Parathyroid adenoma (tissue), 2 donors: ENCODE results near the gene GDPD5.

Experiments
- H2AFZ ChIP-seq: fragments of 300-600 bp; sonication (generic); one replicate; pipeline ENCODE4 v1.7.0; 2017; ENCODE audit warnings: antibody characterized with exemption, mild to moderate bottlenecking
- H3K27ac ChIP-seq: fragments of 300-600 bp; sonication (generic); one replicate; pipeline ENCODE4 v1.7.0; 2017
- H3K27me3 ChIP-seq: fragments of 300-600 bp; sonication (generic); one replicate; pipeline ENCODE4 v1.7.0; 2017; ENCODE audit warnings: low read length; ENCODE audit not compliant: control insufficient read depth, insufficient read depth
- H3K36me3 ChIP-seq: fragments of 300-600 bp; sonication (generic); one replicate; pipeline ENCODE4 v1.7.0; 2017; ENCODE audit warnings: low read length; ENCODE audit not compliant: control insufficient read depth, insufficient read depth
- H3K4me1 ChIP-seq: fragments of 300-600 bp; sonication (generic); one replicate; pipeline ENCODE4 v1.7.0; 2017; ENCODE audit warnings: control low read depth
- H3K4me2 ChIP-seq: fragments of 300-600 bp; sonication (generic); one replicate; pipeline ENCODE4 v1.7.0; 2017; ENCODE audit warnings: low read length
- H3K4me3 ChIP-seq: fragments of 300-600 bp; sonication (generic); one replicate; pipeline ENCODE4 v1.7.0; 2017; ENCODE audit warnings: low read depth, low read length
- H3K79me2 ChIP-seq: fragments of 300-600 bp; sonication (generic); one replicate; pipeline ENCODE4 v1.7.0; 2017; ENCODE audit warnings: control low read depth
- H3K9ac ChIP-seq: fragments of 300-600 bp; sonication (generic); one replicate; pipeline ENCODE4 v1.7.0; 2017; ENCODE audit warnings: mild to moderate bottlenecking
- H3K9me3 ChIP-seq: fragments of 300-600 bp; sonication (generic); one replicate; pipeline ENCODE4 v1.7.0; 2017; ENCODE audit warnings: low read length; ENCODE audit not compliant: control insufficient read depth
- CTCF ChIP-seq: fragments of 300-600 bp; sonication (generic); IDR thresholded peaks from one replicate; pipeline ENCODE4 v1.7.0; 2017; ENCODE audit warnings: antibody characterized with exemption, mild to moderate bottlenecking
- donor health status: primary hyperparathyroidism.

The GDPD5 gene

GRCh38 chr11:75389925-75390324, 135.8 kb downstream of the GDPD5 start:
- no peak for TF ChIP-seq CTCF
- no peaks in the 10 kb centered on the region for H3K9me3 ChIP-seq
- H3K4me3 ChIP-seq: no peak overlapping the region
- H3K27ac ChIP-seq: no peak overlapping the region
- no peaks in the 10 kb centered on the region for H3K4me1 ChIP-seq
- H3K27me3 ChIP-seq: no peaks in the 10 kb centered on the region
- H3K79me2 ChIP-seq: no peaks in the 10 kb centered on the region
- no peak overlapping the region for H2AFZ ChIP-seq
- no peaks in the 10 kb centered on the region for H3K36me3 ChIP-seq
- no peak overlapping the region for H3K9ac ChIP-seq
- H3K4me2 ChIP-seq: no peak overlapping the region

DNA sequence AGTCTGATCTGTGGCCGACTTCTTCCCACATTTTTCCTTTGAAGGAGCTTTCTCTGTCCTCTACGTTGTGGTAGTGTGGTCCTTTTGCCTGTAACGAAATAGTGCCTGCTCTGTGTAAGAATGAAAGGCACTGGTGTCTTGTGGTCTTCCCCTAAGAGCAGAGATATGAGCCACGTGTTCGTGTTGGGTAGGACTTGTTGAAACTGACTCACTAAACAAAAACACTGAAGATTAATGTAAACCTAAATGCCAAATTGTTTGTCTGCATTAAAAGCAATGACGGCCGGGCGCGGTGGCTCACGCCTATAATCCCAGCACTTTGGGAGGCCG, 136.5 kb downstream of the GDPD5 start:
- H2AFZ ChIP-seq: no peak overlapping the region
- H3K4me2 ChIP-seq: no peak overlapping the region
- H3K27me3 ChIP-seq: no peaks in the 10 kb centered on the region
- no peak overlapping the region for H3K9ac ChIP-seq
- H3K4me3 ChIP-seq: no peak overlapping the region
- no peaks in the 10 kb centered on the region for H3K36me3 ChIP-seq
- H3K79me2 ChIP-seq: no peaks in the 10 kb centered on the region
- TF ChIP-seq CTCF: no peak
- H3K27ac ChIP-seq: no peak overlapping the region
- H3K9me3 ChIP-seq: no peaks in the 10 kb centered on the region
- no peaks in the 10 kb centered on the region for H3K4me1 ChIP-seq

- no peak overlapping the region for H3K27ac ChIP-seq
- no peaks in the 10 kb centered on the region for H3K27me3 ChIP-seq
- no peak overlapping the region for H3K4me3 ChIP-seq
- peak; percentile 69 for TF ChIP-seq CTCF
- H3K9me3 ChIP-seq: no peaks in the 10 kb centered on the region
- no peaks in the 10 kb centered on the region for H3K4me1 ChIP-seq
- H3K36me3 ChIP-seq: no peaks in the 10 kb centered on the region
- H3K79me2 ChIP-seq: no peaks in the 10 kb centered on the region
- H3K4me2 ChIP-seq: no peak overlapping the region
- no peak overlapping the region for H3K9ac ChIP-seq
- no peak overlapping the region for H2AFZ ChIP-seq
Observed at GRCh38 chr11:75388386-75389275, 137.1 kb downstream of the GDPD5 start.

DNA sequence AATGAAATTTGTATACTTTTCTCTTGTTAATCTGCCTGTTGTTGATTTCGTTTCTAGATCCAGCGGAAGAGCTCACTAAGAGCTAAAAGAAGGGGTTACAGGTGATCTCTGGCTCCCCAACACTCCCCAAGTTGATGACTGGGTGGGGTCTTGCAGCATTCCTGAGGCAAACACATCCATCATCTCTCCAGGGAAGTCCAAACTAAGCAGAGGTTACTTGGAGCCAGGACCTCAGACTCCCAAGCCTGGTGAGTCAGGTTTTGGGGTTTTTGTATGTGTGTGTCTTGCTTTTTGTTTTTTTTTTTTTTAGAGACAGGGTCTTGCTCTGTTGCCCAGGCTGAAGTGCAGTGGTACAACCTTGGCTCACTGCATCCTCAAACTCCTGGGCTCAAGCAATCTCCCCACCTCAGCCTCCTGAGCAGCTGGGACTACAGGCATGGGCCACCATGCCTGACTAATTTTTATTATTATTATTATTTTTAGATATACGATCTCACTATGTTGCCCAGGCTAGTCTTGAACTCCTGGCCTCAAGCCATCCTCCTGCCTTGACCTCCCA, 137.9 kb downstream of the GDPD5 start:
- no peak overlapping the region for H2AFZ ChIP-seq
- H3K27me3 ChIP-seq: no peaks in the 10 kb centered on the region
- H3K4me1 ChIP-seq: no peaks in the 10 kb centered on the region
- H3K79me2 ChIP-seq: no peaks in the 10 kb centered on the region
- no peak overlapping the region for H3K9ac ChIP-seq
- no peak for TF ChIP-seq CTCF
- no peak overlapping the region for H3K4me2 ChIP-seq
- no peaks in the 10 kb centered on the region for H3K9me3 ChIP-seq
- H3K27ac ChIP-seq: no peak overlapping the region
- no peaks in the 10 kb centered on the region for H3K36me3 ChIP-seq
- no peak overlapping the region for H3K4me3 ChIP-seq
